Measurements from ENCODE around the gene MAFB.
A peak's percentile ranks its signal among the peaks of the same experiment; 100 is the strongest.

The MAFB gene

GRCh38 chr20:40685349-40685748, 3.7 kb downstream of the MAFB start:
- DNase-seq (ENCODE audit: low read depth): no peak
- no peak overlapping the region for H3K4me3 ChIP-seq (ENCODE audit: low read depth, low read length)

GRCh38 chr20:40683894-40684268, 5.2 kb downstream of the MAFB start:
- no peak overlapping the region for H3K4me3 ChIP-seq (ENCODE audit: low read depth, low read length)
- DNase-seq (ENCODE audit: low read depth): no peak

GRCh38 chr20:40683221-40683893, 5.7 kb downstream of the MAFB start:
- H3K4me3 ChIP-seq (ENCODE audit: low read depth, low read length): peak overlapping the region; percentile 20
- no peak for DNase-seq (ENCODE audit: low read depth)

- H3K4me3 ChIP-seq (ENCODE audit: low read depth, low read length): no peak overlapping the region
- DNase-seq (ENCODE audit: low read depth): no peak
These were observed 6.7 kb downstream of the MAFB start for GRCh38 chr20:40682104-40682981.

GRCh38 chr20:40681684-40682083, 7.4 kb downstream of the MAFB start:
- DNase-seq (ENCODE audit: low read depth): no peak
- no peak overlapping the region for H3K4me3 ChIP-seq (ENCODE audit: low read depth, low read length)

GRCh38 chr20:40681165-40681564, 7.9 kb downstream of the MAFB start:
- DNase-seq (ENCODE audit: low read depth): no peak
- no peak overlapping the region for H3K4me3 ChIP-seq (ENCODE audit: low read depth, low read length)

- H3K4me3 ChIP-seq (ENCODE audit: low read depth, low read length): no peak overlapping the region
- no peak for DNase-seq (ENCODE audit: low read depth)
These were observed 8.7 kb downstream of the MAFB start for GRCh38 chr20:40680161-40680959.

- no peak overlapping the region for H3K4me3 ChIP-seq (ENCODE audit: low read depth, low read length)
- no peak for DNase-seq (ENCODE audit: low read depth)
These were observed 9.9 kb downstream of the MAFB start for GRCh38 chr20:40679184-40679583.

GRCh38 chr20:40678286-40678875, 10.7 kb downstream of the MAFB start:
- H3K4me3 ChIP-seq (ENCODE audit: low read depth, low read length): no peak overlapping the region
- no peak for DNase-seq (ENCODE audit: low read depth)

GRCh38 chr20:40677343-40677924, 11.6 kb downstream of the MAFB start:
- DNase-seq (ENCODE audit: low read depth): no peak
- H3K4me3 ChIP-seq (ENCODE audit: low read depth, low read length): no peak overlapping the region

GRCh38 chr20:40676491-40677269, 12.4 kb downstream of the MAFB start:
- no peak for DNase-seq (ENCODE audit: low read depth)
- no peak overlapping the region for H3K4me3 ChIP-seq (ENCODE audit: low read depth, low read length)

- no peak for DNase-seq (ENCODE audit: low read depth)
- H3K4me3 ChIP-seq (ENCODE audit: low read depth, low read length): no peak overlapping the region
These were observed 13.3 kb downstream of the MAFB start for GRCh38 chr20:40675599-40676221.

- DNase-seq (ENCODE audit: low read depth): no peak
These were observed 15.6 kb downstream of the MAFB start for GRCh38 chr20:40673442-40673841.

GRCh38 chr20:40672095-40672494, 16.9 kb downstream of the MAFB start:
- DNase-seq (ENCODE audit: low read depth): no peak
- no peak overlapping the region for H3K4me3 ChIP-seq (ENCODE audit: low read depth, low read length)

More at GRCh38 chr20:40673442-40673841, 15.6 kb downstream of the MAFB start:
- H3K4me3 ChIP-seq (ENCODE audit: low read depth, low read length): no peak overlapping the region

GRCh38 chr20:40670253-40670652, 18.8 kb downstream of the MAFB start:
- no peak overlapping the region for H3K4me3 ChIP-seq (ENCODE audit: low read depth, low read length)
- no peak for DNase-seq (ENCODE audit: low read depth)

GRCh38 chr20:40669692-40670091, 19.3 kb downstream of the MAFB start:
- no peak overlapping the region for H3K4me3 ChIP-seq (ENCODE audit: low read depth, low read length)
- DNase-seq (ENCODE audit: low read depth): no peak

GRCh38 chr20:40668449-40669228, 20.4 kb downstream of the MAFB start:
- H3K4me3 ChIP-seq (ENCODE audit: low read depth, low read length): no peak overlapping the region
- no peak for DNase-seq (ENCODE audit: low read depth)

- DNase-seq (ENCODE audit: low read depth): no peak
- no peak overlapping the region for H3K4me3 ChIP-seq (ENCODE audit: low read depth, low read length)
These were observed 21.5 kb downstream of the MAFB start for GRCh38 chr20:40667503-40667902.
